HepG2 (cell line): ENCODE data around the gene DMBT1. TPM values are rescaled to one million over a fixed set of nuclear protein-coding genes. Genes with fewer than 3 reads are reported as not detected.

ENCODE experiments used
- ATAC-seq: fragments of 200-7000 bp; cut with Tn5 transposase; 3 replicates; pipeline ENCODE4 v1.9.1; 2020; ENCODE audit warnings: mild to moderate bottlenecking, moderate library complexity
- BruUV-seq: library from RNA; stranded (reverse); fragments of 400-500 nt; replicated peaks from 2 replicates; lab custom pipeline; 2021; lab: Mats Ljungman, UMichigan
- CTCF ChIA-PET: fragments of 300-600 bp; formaldehyde crosslinking; extraction: SDS; loops from one replicate; lab custom pipeline; 2021; ENCODE audit warnings: low total read pairs, inconsistent platforms, low intra/inter-chr PET ratio; lab: Yijun Ruan, JAX
- POLR2A ChIA-PET: fragments of 350-600 bp; sonication (Branson Sonifier 250); formaldehyde crosslinking; loops from one replicate; lab custom pipeline; 2020; ENCODE audit warnings: antibody characterized with exemption, inconsistent platforms; lab: Yijun Ruan, JAX
- DNase-seq: peaks from one replicate; pipeline ENCODE4 v3.0.0-alpha.2; 2015; ENCODE audit warnings: low spot score
- FAIRE-seq: peaks from 3 replicates; lab custom pipeline; 2011; peaks lifted over from hg19 to GRCh38; lab: Jason Lieb, UNC
- H2AFZ ChIP-seq: one replicate; pipeline ENCODE4 v1.6.1; 2011; ENCODE audit warnings: low read length, inconsistent platforms
- H3K27ac ChIP-seq: fragments of 300-600 bp; 3 replicates; pipeline ENCODE4 v1.8.0; 2011; ENCODE audit warnings: mixed run types, mild to moderate bottlenecking, mixed read lengths, low read length, inconsistent platforms; ENCODE audit not compliant: insufficient read depth; ENCODE audit errors: extremely low read length
- H3K27me3 ChIP-seq, 2 experiments: fragments of 200-600 bp in 1 of 2; 2 replicates in 1 of 2; 3 replicates in 1 of 2; pipeline versions ENCODE4 v1.6.0 to v1.8.0; 2011; ENCODE audit warnings: low read length in 2 of 2, mild to moderate bottlenecking in 2 of 2, moderate library complexity in 2 of 2, inconsistent platforms in 1 of 2; ENCODE audit not compliant: insufficient read depth in 2 of 2, control insufficient read depth in 1 of 2
- H3K36me3 ChIP-seq, 2 experiments: fragments of 200-600 bp in 1 of 2; replicated peaks in 1 of 2; 2 replicates in 1 of 2; 3 replicates in 1 of 2; pipeline versions ENCODE4 v1.5.1 to v1.8.0; 2011; ENCODE audit warnings: low read length in 2 of 2, inconsistent platforms in 1 of 2; ENCODE audit not compliant: insufficient read depth in 2 of 2, control insufficient read depth in 1 of 2
- H3K4me1 ChIP-seq: 2 replicates; pipeline ENCODE4 v1.5.1; 2012; ENCODE audit warnings: low read length, inconsistent platforms; ENCODE audit not compliant: insufficient read depth
- H3K4me2 ChIP-seq: 2 replicates; pipeline ENCODE4 v1.6.0; 2011; ENCODE audit warnings: low read depth, low read length, inconsistent platforms
- H3K4me3 ChIP-seq, 3 experiments: fragments of 200-600 bp in 1 of 3; sonication (generic), shearing (Covaris generic) in 1 of 3; replicated peaks in 1 of 3; 2 replicates each; pipeline ENCODE4 v1.5.1; 2011 to 2016; ENCODE audit warnings: low read length in 3 of 3, inconsistent platforms in 2 of 3, low read depth in 2 of 3, mild to moderate bottlenecking in 2 of 3, control low read depth in 1 of 3, mixed read lengths in 1 of 3; ENCODE audit not compliant: insufficient read depth in 1 of 3
- H3K79me2 ChIP-seq: one replicate; pipeline ENCODE4 v1.6.1; 2011; ENCODE audit warnings: low read length, inconsistent platforms; ENCODE audit not compliant: insufficient read depth
- H3K9ac ChIP-seq: 2 replicates; pipeline ENCODE4 v1.6.0; 2011; ENCODE audit warnings: mild to moderate bottlenecking, low read depth, low read length, inconsistent platforms; ENCODE audit not compliant: insufficient read depth
- H3K9me3 ChIP-seq: 2 replicates; pipeline ENCODE4 v1.5.1; 2012; ENCODE audit warnings: mild to moderate bottlenecking, low read length
- H4K20me1 ChIP-seq: 2 replicates; pipeline ENCODE4 v1.6.0; 2011; ENCODE audit warnings: inconsistent platforms, mild to moderate bottlenecking, low read length, moderate library complexity; ENCODE audit not compliant: insufficient read depth
- CHD4 ChIP-seq: fragments of 200-600 bp; sonication (generic); IDR thresholded peaks from 2 replicates; pipeline ENCODE4 v1.7.0; 2017; ENCODE audit warnings: mild to moderate bottlenecking, low read length, borderline replicate concordance
- SATB2 ChIP-seq: sonication (generic); formaldehyde crosslinking; IDR thresholded peaks from 2 replicates; pipeline ENCODE4 v1.5.0; 2020; ENCODE audit warnings: missing genetic modification reagents
- ZNF547 ChIP-seq: sonication (generic); formaldehyde crosslinking; IDR thresholded peaks from 2 replicates; pipeline ENCODE4 v1.5.1; 2020; ENCODE audit warnings: mild to moderate bottlenecking, missing genetic modification reagents
- WGBS: methylation state at CpG from one replicate; pipeline ENCODE4 v1.1.6; 2017; ENCODE audit warnings: low lambda C conversion rate; 5-methylcytosine and 5-hydroxymethylcytosine counted together
- in situ Hi-C: cut with HindIII; loops from 2 replicates; pipeline ENCODE4 v1.10.0; 2017; ENCODE audit warnings: low pct_unique_long_range_greater_than_20kb; ENCODE audit not compliant: extremely low pct_ligation_motif_present
- intact Hi-C: fragments of 100-400 bp; cut with micrococcal nuclease; formaldehyde crosslinking; loops from one replicate; pipeline ENCODE4 v1.10.0; 2022; ENCODE audit not compliant: unreplicated experiment
- polyA plus RNA-seq, 8 experiments: library from polyadenylated mRNA; depleted of rRNA in 3 of 8; stranded (reverse) in 7 of 8; unstranded in 1 of 8; fragments of >200 nt; fragmentation: Illumina TruSeq in 4 of 8; extraction: Trizol in 4 of 8; gene quantifications; 2 replicates each; pipeline versions ENCODE4 v1.2.1 to v1.2.3, GENCODE V29; 2011 to 2016; ENCODE audit warnings: low read depth in 4 of 8, missing spikeins in 1 of 8, mixed read lengths in 1 of 8; ENCODE audit not compliant: insufficient read depth in 1 of 8
- total RNA-seq, 5 experiments: library from RNA; depleted of rRNA; stranded (reverse); fragments of >200 nt; fragmentation: Illumina TruSeq; extraction: Trizol; gene quantifications; 2 replicates each; pipeline ENCODE4 v1.2.3, GENCODE V29; 2016; ENCODE audit warnings: low read depth in 1 of 5
- TF ChIP-seq, protein P1 (sequence below): sonication (generic); formaldehyde crosslinking; IDR thresholded peaks from 2 replicates; pipeline ENCODE4 v1.4.0; 2020; ENCODE audit warnings: mild to moderate bottlenecking, low read depth, missing genetic modification reagents

Gene DMBT1
- total and polyA plus RNA-seq, 2 of the 13 experiments (the other 11 are each of a cell fraction or from before 2014, with no cell fraction given): not detected

DNA sequence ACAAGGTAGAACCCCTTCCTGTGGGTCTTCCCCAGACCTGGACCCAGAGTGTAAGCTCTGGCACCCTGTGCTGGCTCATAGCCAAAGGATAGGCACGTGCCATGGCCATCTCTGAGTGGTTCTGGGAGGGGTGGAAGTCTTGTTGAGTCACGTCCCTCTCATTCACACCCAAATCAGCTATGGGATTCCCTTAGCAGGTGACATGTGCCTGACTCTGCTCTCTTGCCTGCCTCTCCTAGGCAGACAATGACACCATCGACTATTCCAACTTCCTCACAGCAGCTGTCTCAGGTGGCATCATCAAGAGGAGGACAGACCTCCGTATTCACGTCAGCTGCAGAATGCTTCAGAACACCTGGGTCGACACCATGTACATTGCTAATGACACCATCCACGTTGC lies 79.2 kb downstream of the DMBT1 start:
- no peak overlapping the region for H3K4me2 ChIP-seq
- FAIRE-seq (no peak), DNase-seq (no peak), ATAC-seq (no peak)
- H4K20me1 ChIP-seq: no peaks in the 10 kb centered on the region
- H3K27me3 ChIP-seq: peaks cover 2 to 24% of the 10 kb centered on the region in 2 experiments; a peak in 3 of 5 replicates
- ChIA-PET POLR2A (no interaction called here), CTCF (no interaction called here)
- no peaks in the 10 kb centered on the region for H3K79me2 ChIP-seq
- no peak overlapping the region for H2AFZ ChIP-seq
- H3K36me3 ChIP-seq: no peaks in the 10 kb centered on the region
- H3K4me1 ChIP-seq: no peaks in the 10 kb centered on the region
- H3K9me3 ChIP-seq: no peaks in the 10 kb centered on the region
- 4% methylated on average over 5 of the region's 7 CpGs for WGBS
- H3K27ac ChIP-seq: no peak overlapping the region
- no peak overlapping the region for H3K4me3 ChIP-seq
- in situ Hi-C loops (loop anchor here (25.0 kb wide), 1 partner anchor 922 kb away; no protein-coding TSS in a partner anchor), intact Hi-C loops (no loop called here)
- no peak overlapping the region for H3K9ac ChIP-seq
- no peak for TF ChIP-seq CHD4
- no TSS peak for BruUV-seq

GRCh38 chr10:122640921-122641320 lies 80.4 kb downstream of the DMBT1 start:
- no peak for DNase-seq
- POLR2A ChIA-PET: no interaction called here
- TF ChIP-seq ZNF547 (CRISPR knock-in tag) (no peak), SATB2 (CRISPR knock-in tag) (no peak)
- TF ChIP-seq, protein P1, sequence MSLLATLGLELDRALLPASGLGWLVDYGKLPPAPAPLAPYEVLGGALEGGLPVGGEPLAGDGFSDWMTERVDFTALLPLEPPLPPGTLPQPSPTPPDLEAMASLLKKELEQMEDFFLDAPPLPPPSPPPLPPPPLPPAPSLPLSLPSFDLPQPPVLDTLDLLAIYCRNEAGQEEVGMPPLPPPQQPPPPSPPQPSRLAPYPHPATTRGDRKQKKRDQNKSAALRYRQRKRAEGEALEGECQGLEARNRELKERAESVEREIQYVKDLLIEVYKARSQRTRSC (CRISPR knock-in tag): no peak
- TF ChIP-seq, all 625 proteins: peak for 0
- CTCF ChIA-PET: no interaction called here
- intact Hi-C loops: no loop called here
- Histone ChIP-seq H3K9ac (no peak overlapping the region), H2AFZ (no peak overlapping the region), H3K36me3 (no peaks in the 10 kb centered on the region), H3K27me3 (peaks cover 2 to 24% of the 10 kb centered on the region in 2 experiments; a peak in 3 of 5 replicates), H3K4me1 (no peaks in the 10 kb centered on the region), H3K79me2 (no peaks in the 10 kb centered on the region), H3K4me2 (no peak overlapping the region), H4K20me1 (no peaks in the 10 kb centered on the region), H3K27ac (no peak overlapping the region), H3K4me3 (no peak overlapping the region), H3K9me3 (no peaks in the 10 kb centered on the region)
- ATAC-seq (no peak), FAIRE-seq (no peak)
- in situ Hi-C loops: loop anchor here (25.0 kb wide), 1 partner anchor 921 kb away; no protein-coding TSS in a partner anchor
- WGBS: 0% methylated on average over 3 of the region's 3 CpGs
- no TSS peak for BruUV-seq
